ENCODE results near the gene PLAC8L1. TPM values are rescaled to one million over a fixed set of nuclear protein-coding genes. Genes with fewer than 3 reads are reported as not detected.
"Not testable (repeated sequence)": the region's sequence is repeated elsewhere in the genome, so short reads cannot be mapped to it uniquely, and the experiment has no call there.

The PLAC8L1 gene, protein sequence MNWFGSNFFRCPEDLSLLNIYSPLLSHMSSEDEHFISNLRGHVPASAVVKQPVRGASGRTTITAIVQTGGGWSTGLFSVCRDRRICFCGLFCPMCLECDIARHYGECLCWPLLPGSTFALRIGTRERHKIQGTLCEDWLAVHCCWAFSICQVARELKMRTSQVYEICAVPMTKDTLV
- total RNA-seq (2014; rRNA removed) = not detected in 2 replicates
- polyA plus RNA-seq (2012) = 0.21 TPM

GRCh38 chr5:146105477-146105876 lies at the start of gene PLAC8L1:
Gene PLAC8L1 (minus strand): TSS chr5:146105577. CDS start chr5:146104311, 1,266 bp downstream.
- DNase-seq (ENCODE audit: low read depth) = no peak

DNA sequence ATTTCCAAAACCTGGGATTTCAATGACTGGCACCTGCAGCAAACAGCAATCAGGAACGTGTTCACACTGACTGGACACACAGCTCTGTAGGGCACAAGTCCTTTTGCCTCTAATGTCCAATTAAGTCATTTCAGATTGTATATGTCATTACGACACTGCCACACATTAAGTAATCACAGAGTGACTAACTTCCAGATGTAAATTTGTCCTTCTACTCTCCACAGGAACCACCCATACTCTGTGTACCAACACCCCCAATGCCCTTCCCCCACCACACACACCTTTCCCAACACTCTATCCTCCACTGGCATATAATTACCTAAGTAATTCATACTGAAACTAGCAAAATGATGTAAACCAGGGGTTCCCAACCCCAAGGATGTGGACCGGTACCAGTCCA lies 46.6 kb upstream of the PLAC8L1 start:
- no peak for DNase-seq (ENCODE audit: low read depth)

DNA sequence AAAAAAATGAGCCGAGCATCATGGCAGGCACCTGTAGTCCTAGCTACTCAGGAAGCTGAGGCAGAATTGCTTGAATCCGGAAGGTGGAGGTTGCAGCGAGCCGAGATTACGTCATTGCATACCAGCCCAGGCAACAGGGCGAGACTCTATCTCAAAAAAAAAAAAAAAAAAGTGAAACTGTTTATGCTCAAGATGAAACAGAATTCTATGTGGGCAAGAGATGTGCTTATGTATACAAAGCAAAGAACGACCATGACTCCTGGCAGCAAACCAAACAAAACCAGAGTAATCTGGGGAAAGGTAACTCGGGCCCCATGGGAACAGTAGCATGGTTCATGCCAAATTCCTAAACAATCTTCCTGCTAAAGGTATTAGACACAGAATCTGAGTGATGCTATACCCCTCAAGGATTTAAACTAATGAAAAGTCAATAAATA lies 32.6 kb upstream of the PLAC8L1 start:
- no peak for DNase-seq (ENCODE audit: low read depth)

DNA sequence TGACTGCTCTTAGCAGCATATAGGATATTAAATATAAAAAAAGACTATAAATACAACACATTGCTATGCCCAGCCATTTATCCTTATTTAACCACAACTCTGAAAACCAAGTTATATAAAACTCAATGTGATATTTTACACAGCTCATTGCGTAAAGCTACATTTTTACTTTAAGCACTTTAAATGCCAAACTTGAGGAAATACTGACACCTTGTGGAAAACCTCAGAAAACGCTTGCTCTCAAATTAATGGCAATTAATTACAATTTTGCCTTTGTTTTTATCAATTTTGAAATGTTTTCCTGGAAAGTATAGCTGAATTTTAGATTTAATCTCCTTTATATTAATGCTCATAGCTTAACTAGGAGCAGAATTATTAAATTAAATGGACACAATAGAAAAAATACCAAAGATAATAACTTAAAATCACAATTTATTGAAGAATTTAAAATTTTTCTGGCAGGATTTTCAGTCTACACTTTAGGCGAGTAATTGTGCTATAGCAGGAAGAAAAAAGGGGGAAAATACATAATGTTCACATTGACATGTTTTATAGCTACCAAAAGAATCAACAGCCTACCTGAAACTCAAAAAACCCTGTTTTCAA lies 25.2 kb upstream of the PLAC8L1 start:
- DNase-seq (ENCODE audit: low read depth) = peak; percentile 23

- no peak for DNase-seq (ENCODE audit: low read depth)
Measured at GRCh38 chr5:146126068-146126467, 20.7 kb upstream of the PLAC8L1 start.

DNA sequence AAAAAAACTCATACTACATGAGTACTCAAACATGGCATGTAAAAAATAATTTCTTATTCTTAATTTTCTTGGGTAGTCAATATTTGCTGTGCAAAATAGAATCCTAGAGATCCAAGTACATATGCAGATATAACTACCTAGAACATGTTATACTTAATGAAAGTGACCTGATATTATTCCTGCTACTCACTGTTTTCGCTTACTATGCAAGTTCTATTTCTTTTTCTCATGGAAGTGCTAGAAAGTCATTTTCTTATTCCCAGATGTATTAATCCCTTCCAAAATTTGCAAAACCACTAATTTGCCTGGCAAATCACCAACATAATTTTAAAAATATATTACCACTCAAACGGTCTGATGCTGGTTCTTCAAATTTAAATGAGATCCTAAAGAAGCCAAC lies 19.2 kb upstream of the PLAC8L1 start:
- no peak for DNase-seq (ENCODE audit: low read depth)

DNA sequence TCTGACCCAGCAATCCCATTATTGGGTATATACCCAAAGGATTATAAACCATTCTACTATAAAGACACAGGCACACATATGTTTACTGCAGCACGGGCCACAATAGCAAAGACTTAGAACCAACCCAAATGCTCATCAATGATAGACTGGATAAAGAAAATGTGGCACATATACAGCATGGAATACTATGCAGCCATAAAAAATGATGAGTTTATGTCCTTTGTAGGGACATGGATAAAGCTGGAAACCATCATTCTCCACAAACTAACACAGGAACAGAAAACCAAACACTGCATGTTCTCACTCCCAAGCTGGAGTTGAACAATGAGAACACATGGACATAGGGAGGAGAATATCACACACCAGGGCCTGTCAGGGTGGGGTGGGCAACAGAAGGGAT lies 16.1 kb upstream of the PLAC8L1 start:
- not testable (repeated sequence) for DNase-seq (ENCODE audit: low read depth)

- DNase-seq (ENCODE audit: low read depth) = no peak
Measured at GRCh38 chr5:146118322-146118721, 12.9 kb upstream of the PLAC8L1 start.

- DNase-seq (ENCODE audit: low read depth) = not testable (repeated sequence)
Measured at GRCh38 chr5:146117216-146117615, 11.8 kb upstream of the PLAC8L1 start.

- DNase-seq (ENCODE audit: low read depth) = no peak
Measured at GRCh38 chr5:146116361-146116760, 11.0 kb upstream of the PLAC8L1 start.

GRCh38 chr5:146112476-146112875 lies 7.1 kb upstream of the PLAC8L1 start:
- DNase-seq (ENCODE audit: low read depth) = no peak

- DNase-seq (ENCODE audit: low read depth) = no peak
Measured at GRCh38 chr5:146111409-146111808, 6.0 kb upstream of the PLAC8L1 start.

- no peak for DNase-seq (ENCODE audit: low read depth)
Measured at GRCh38 chr5:146109379-146109778, 4.0 kb upstream of the PLAC8L1 start.

DNA sequence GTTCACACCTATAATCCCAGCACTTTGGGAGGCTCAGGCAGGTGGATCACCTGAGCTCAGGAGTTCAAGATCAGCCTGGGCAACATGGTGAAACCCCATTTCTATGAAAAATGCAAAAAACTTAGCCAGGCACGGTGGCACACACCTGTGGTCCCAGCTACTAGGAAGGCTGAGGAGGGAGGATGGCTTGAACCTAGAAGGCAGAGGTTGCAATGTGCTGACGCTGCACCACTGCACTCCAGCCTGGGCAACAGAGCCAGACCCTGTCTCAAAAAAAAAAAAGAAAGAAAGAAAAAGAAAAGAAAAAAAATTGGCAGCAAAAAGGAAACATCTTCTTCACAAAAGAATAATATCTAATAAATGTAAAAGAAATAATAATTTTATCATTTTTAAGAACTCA lies 3.5 kb upstream of the PLAC8L1 start:
- not testable (repeated sequence) for DNase-seq (ENCODE audit: low read depth)

DNA sequence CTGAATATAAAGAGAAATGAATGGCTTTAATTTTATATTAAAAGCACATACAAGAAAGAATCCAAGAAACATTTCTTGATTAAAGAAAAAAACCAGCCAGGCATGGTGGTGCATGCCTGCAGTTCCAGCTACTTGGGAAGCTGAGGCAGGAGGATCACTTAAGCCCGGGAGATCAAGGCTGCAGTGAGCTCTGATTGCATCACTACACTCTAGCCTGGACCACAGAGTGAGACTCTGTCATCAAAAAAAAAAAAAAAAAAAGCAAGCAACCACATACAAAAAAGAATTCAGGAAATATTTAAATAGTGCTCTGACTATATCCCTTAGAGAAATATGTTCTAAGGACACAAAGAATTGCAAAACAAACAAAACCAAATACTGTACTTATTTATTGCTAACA lies 2.5 kb upstream of the PLAC8L1 start:
- DNase-seq (ENCODE audit: low read depth) = no peak

DNA sequence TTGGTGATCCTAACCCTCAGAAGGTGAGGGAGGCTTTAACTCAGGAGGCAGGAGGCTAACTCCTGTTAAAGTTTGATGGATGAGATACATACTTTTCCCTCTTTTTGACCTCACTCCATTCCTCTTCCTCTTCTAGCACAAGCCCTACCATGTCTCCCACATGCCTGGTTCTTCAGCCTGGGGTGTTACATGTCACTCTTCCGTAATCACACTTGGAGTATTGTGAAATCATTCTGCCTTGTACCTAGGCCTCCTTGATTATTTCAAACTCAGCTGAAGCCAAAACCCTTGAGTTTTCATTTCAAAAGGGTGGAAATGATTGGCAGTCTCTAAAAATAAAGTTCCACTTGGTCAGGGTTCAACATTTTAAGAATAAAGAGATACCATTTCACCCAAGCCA lies 1.8 kb downstream of the PLAC8L1 start:
- no peak for DNase-seq (ENCODE audit: low read depth)

DNA sequence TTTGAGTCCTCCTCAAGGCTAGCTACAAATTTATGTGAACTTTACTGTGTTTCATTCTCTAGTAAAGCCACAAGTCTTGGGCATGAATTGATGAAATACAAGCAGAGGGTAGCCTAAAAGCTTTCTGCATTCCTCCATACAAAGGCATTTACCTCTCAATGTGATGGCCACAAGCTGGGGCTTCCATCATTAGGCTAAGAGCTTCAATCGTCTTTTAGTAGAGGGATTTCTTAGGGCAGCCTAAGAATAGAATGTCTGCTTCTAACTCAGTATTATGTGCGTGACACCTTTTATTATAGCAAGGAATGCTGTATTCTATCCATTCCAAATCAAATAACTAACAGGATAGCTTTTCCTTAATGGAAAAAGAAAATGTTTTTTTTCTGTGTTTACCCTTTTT lies 3.7 kb downstream of the PLAC8L1 start:
- DNase-seq (ENCODE audit: low read depth) = no peak

GRCh38 chr5:146098047-146098446 lies 7.3 kb downstream of the PLAC8L1 start:
- no peak for DNase-seq (ENCODE audit: low read depth)

- DNase-seq (ENCODE audit: low read depth) = no peak
Measured at GRCh38 chr5:146091881-146092280, 13.5 kb downstream of the PLAC8L1 start.

DNA sequence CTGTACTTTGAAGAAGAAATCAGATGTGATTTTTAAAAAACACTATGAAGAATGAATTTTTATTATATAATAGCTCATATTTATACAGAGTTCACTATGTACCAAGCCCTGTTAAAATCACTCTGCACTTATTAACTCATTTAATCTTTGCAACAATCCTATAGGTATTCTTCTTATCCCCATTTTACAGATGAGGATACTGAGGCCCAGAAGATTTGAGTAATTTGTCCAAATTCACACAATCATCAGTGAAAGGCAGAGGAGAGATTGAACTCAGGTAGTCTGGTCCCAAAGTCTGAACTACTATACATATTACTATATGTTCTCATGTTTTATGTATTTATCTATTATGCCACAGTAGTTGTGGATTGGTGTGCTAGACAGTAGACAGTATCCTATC lies 16.1 kb downstream of the PLAC8L1 start:
- DNase-seq (ENCODE audit: low read depth) = no peak

DNA sequence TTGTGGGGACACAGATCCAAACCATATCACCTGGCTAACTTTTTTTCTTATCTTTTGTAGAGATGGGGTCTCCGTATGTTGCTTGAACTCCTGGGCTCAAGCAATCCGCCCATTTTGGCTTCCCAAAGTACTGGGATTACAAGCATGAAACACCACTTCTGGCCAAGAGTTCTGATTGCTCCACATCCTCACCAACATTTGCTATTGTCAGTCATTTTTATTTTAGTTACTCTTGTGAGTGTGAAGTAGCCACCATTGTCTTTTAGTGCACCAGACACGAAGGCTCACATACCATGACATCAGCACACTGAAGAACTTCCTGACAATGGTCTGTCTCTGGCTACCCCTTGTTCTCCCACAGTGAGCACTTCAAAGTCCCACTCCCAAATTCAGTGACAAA lies 17.3 kb downstream of the PLAC8L1 start:
- peak; percentile 54 for DNase-seq (ENCODE audit: low read depth)

- DNase-seq (ENCODE audit: low read depth) = no peak
Measured at GRCh38 chr5:146084376-146084775, 21.0 kb downstream of the PLAC8L1 start.

DNA sequence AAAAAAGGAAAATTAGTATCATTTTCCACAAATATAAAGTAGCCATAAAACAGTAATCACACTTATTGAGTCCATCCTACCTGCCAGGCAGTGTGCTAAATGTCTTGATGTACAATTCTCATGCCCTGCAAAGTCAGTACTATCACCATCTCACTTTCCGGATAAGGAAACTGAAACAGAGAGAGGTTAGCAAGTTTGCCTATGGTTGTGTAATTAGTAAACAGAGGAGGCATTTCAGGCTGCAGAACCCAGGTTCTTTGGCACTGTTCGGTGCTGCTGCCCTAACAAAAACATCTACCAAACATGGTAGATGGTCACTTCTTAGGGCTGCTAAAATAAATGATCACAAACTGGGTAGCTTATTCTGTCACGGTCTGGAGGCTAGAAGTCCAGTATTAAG lies 22.6 kb downstream of the PLAC8L1 start:
- no peak for DNase-seq (ENCODE audit: low read depth)

DNA sequence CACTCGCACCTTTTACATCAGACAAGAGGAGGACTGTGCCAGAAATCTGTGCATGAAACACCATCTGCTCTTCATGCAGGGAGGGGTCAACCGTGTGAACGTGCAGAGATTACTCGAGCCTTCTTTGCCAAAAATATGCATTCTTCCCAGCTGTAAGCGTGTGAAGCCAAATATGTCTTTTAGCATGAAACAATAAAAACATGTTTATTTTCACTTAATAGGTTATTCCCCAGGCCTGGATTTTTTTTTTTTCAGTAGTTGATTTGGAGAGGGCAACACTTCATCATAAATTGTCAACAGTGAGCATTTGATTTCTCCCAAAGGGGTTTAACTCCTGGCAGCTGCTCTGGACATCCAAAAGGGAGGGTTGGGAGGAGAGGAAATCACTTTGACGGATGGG lies 23.8 kb downstream of the PLAC8L1 start:
- no peak for DNase-seq (ENCODE audit: low read depth)
